ENCODE measurements around the gene SEMA3A. TPM values are rescaled to one million over a fixed set of nuclear protein-coding genes. Genes with fewer than 3 reads are reported as not detected.

Gene SEMA3A
- total RNA-seq, 2 experiments from 2014 or later, result 0.50 to 0.60 TPM

- POLR2A ChIA-PET, result no interaction called here
- ATAC-seq (ENCODE audit: poor library complexity), result no peak
- H3K27ac ChIP-seq (ENCODE audit: low read depth in 1 of 2, low read length in 2 of 2), result no peak overlapping the region
Observed at GRCh38 chr7:84043661-84044191, 150.9 kb downstream of the SEMA3A start.

GRCh38 chr7:84042110-84042539 lies 152.5 kb downstream of the SEMA3A start:
- no peaks in the 10 kb centered on the region for H3K27me3 ChIP-seq (ENCODE audit: control insufficient read depth in 1 of 2, insufficient read depth in 2 of 2, low read length in 2 of 2)
- no peaks in the 10 kb centered on the region for H3K36me3 Mint-ChIP-seq (ENCODE audit: low read depth)
- no peaks in the 10 kb centered on the region for H3K4me1 ChIP-seq (ENCODE audit: insufficient read depth, low read length)
- ChIA-PET CTCF (no interaction called here), POLR2A (no interaction called here)
- no peaks in the 10 kb centered on the region for H3K9me3 Mint-ChIP-seq
- H3K4me3 ChIP-seq (ENCODE audit: low read length), result no peak overlapping the region
- intact Hi-C loops (cut with DNase I, micrococcal nuclease), result no loop called here
- ATAC-seq (ENCODE audit: poor library complexity) (no peak), DNase-seq (no peak)
- H3K36me3 ChIP-seq (ENCODE audit: insufficient read depth, low read length), result no peaks in the 10 kb centered on the region
- no peak for TF ChIP-seq CTCF (IDR thresholded peaks at IDR 0.05)
- no peaks in the 10 kb centered on the region for H3K4me1 Mint-ChIP-seq (ENCODE audit: low read depth)
- no peak overlapping the region for H3K27ac ChIP-seq (ENCODE audit: low read depth in 1 of 2, low read length in 2 of 2)
- no peak overlapping the region for H3K27ac Mint-ChIP-seq
- no peak overlapping the region for H3K4me3 Mint-ChIP-seq
- H3K9me3 ChIP-seq (ENCODE audit: control insufficient read depth in 1 of 2, insufficient read depth in 1 of 2, low read length in 2 of 2), result no peaks in the 10 kb centered on the region
- no peaks in the 10 kb centered on the region for H3K27me3 Mint-ChIP-seq

More at GRCh38 chr7:84043661-84044191, 150.9 kb downstream of the SEMA3A start:
- Mint-ChIP-seq H3K9me3 (no peaks in the 10 kb centered on the region), H3K27ac (no peak overlapping the region), H3K4me3 (no peak overlapping the region), H3K4me1 (ENCODE audit: low read depth) (no peaks in the 10 kb centered on the region), H3K27me3 (no peaks in the 10 kb centered on the region), H3K36me3 (ENCODE audit: low read depth) (no peaks in the 10 kb centered on the region)
- no peaks in the 10 kb centered on the region for H3K9me3 ChIP-seq (ENCODE audit: control insufficient read depth in 1 of 2, insufficient read depth in 1 of 2, low read length in 2 of 2)
- DNase-seq, result no peak
- H3K27me3 ChIP-seq (ENCODE audit: control insufficient read depth in 1 of 2, insufficient read depth in 2 of 2, low read length in 2 of 2), result no peaks in the 10 kb centered on the region
- no peaks in the 10 kb centered on the region for H3K36me3 ChIP-seq (ENCODE audit: insufficient read depth, low read length)
- H3K4me3 ChIP-seq (ENCODE audit: low read length), result no peak overlapping the region
- CTCF ChIA-PET, result no interaction called here
- intact Hi-C loops (cut with DNase I, micrococcal nuclease), result no loop called here
- TF ChIP-seq CTCF (IDR thresholded peaks at IDR 0.05), result no peak
- H3K4me1 ChIP-seq (ENCODE audit: insufficient read depth, low read length), result no peaks in the 10 kb centered on the region

GRCh38 chr7:84041649-84042048 lies 152.9 kb downstream of the SEMA3A start:
- DNase-seq (no peak), ATAC-seq (ENCODE audit: poor library complexity) (no peak)
- no peaks in the 10 kb centered on the region for H3K9me3 Mint-ChIP-seq
- H3K4me3 Mint-ChIP-seq, result no peak overlapping the region
- H3K4me1 Mint-ChIP-seq (ENCODE audit: low read depth), result no peaks in the 10 kb centered on the region
- Histone ChIP-seq H3K9me3 (ENCODE audit: control insufficient read depth in 1 of 2, insufficient read depth in 1 of 2, low read length in 2 of 2) (no peaks in the 10 kb centered on the region), H3K36me3 (ENCODE audit: insufficient read depth, low read length) (no peaks in the 10 kb centered on the region), H3K27me3 (ENCODE audit: control insufficient read depth in 1 of 2, insufficient read depth in 2 of 2, low read length in 2 of 2) (no peaks in the 10 kb centered on the region), H3K4me1 (ENCODE audit: insufficient read depth, low read length) (no peaks in the 10 kb centered on the region), H3K4me3 (ENCODE audit: low read length) (no peak overlapping the region), H3K27ac (ENCODE audit: low read depth in 1 of 2, low read length in 2 of 2) (no peak overlapping the region)
- H3K27me3 Mint-ChIP-seq, result no peaks in the 10 kb centered on the region
- ChIA-PET CTCF (no interaction called here), POLR2A (no interaction called here)
- no peak for TF ChIP-seq CTCF (IDR thresholded peaks at IDR 0.05)
- intact Hi-C loops (cut with DNase I, micrococcal nuclease), result no loop called here
- no peaks in the 10 kb centered on the region for H3K36me3 Mint-ChIP-seq (ENCODE audit: low read depth)
- H3K27ac Mint-ChIP-seq, result no peak overlapping the region

Measured in CD4-positive, alpha-beta T cell (primary cell).